Neural cell (in vitro differentiated cells): Measurements from ENCODE around the gene ZCWPW1.
"Not testable (repeated sequence)": the region's sequence is repeated elsewhere in the genome, so short reads cannot be mapped to it uniquely, and the experiment has no call there.

Experiments
- CTCF ChIP-seq: fragments of 450-650 bp; IDR thresholded peaks from 2 replicates; pipeline ENCODE4 v1.5.1; 2014; ENCODE audit warnings: antibody characterized with exemption, mild to moderate bottlenecking, moderate library complexity; ENCODE audit not compliant: poor library complexity, severe bottlenecking
- EP300 ChIP-seq: fragments of 450-650 bp; conservative IDR thresholded peaks from 2 replicates; pipeline ENCODE4 v1.6.1; 2014; ENCODE audit warnings: antibody characterized with exemption, mild to moderate bottlenecking, moderate library complexity; ENCODE audit not compliant: poor library complexity, severe bottlenecking
- EZH2 ChIP-seq: fragments of 200-600, 300-800 bp; shearing (Covaris generic), sonication (generic); IDR thresholded peaks from 2 replicates; pipeline ENCODE4 v1.6.1; 2014; ENCODE audit warnings: antibody characterized with exemption, low read length, borderline replicate concordance, mild to moderate bottlenecking; ENCODE audit not compliant: insufficient read depth, poor library complexity, severe bottlenecking
- MXI1 ChIP-seq: fragments of 450-650 bp; conservative IDR thresholded peaks from 2 replicates; pipeline ENCODE4 v1.6.1; 2014; ENCODE audit warnings: antibody characterized with exemption, mild to moderate bottlenecking; ENCODE audit not compliant: poor library complexity, severe bottlenecking
- POLR2AphosphoS5 ChIP-seq: IDR thresholded peaks from 2 replicates; pipeline ENCODE4 v1.6.1; 2012
- RAD21 ChIP-seq: fragments of 450-650 bp; conservative IDR thresholded peaks from 2 replicates; pipeline ENCODE4 v1.6.1; 2014; ENCODE audit warnings: antibody characterized with exemption, mild to moderate bottlenecking, moderate library complexity
- REST ChIP-seq: IDR thresholded peaks from 2 replicates; pipeline ENCODE4 v1.6.1; 2012; ENCODE audit warnings: borderline replicate concordance
- SMC3 ChIP-seq: fragments of 450-650 bp; conservative IDR thresholded peaks from 2 replicates; pipeline ENCODE4 v1.6.1; 2014; ENCODE audit warnings: antibody characterized with exemption, mild to moderate bottlenecking, moderate library complexity; ENCODE audit not compliant: poor library complexity
- TAF1 ChIP-seq: IDR thresholded peaks from 2 replicates; pipeline ENCODE4 v1.6.1; 2012; ENCODE audit warnings: low read depth

GRCh38 chr7:100453854-100454253 is 25.4 kb upstream of the ZCWPW1 start:
- TF ChIP-seq CTCF, EP300, POLR2AphosphoS5, TAF1, EZH2, REST, SMC3, RAD21, MXI1: not testable (repeated sequence)
